ENCODE measurements around the gene WIPF1.

Gene WIPF1

GRCh38 chr2:174621323-174621722, 23.7 kb upstream of the WIPF1 start:
- in situ Hi-C loops (cut with MboI; ENCODE audit: low sequenced_read_pairs), result no loop called here

GRCh38 chr2:174618179-174618578, 20.6 kb upstream of the WIPF1 start:
- in situ Hi-C loops (cut with MboI; ENCODE audit: low sequenced_read_pairs), result no loop called here

GRCh38 chr2:174617718-174618117, 20.1 kb upstream of the WIPF1 start:
- in situ Hi-C loops (cut with MboI; ENCODE audit: low sequenced_read_pairs), result no loop called here

GRCh38 chr2:174617120-174617519, 19.5 kb upstream of the WIPF1 start:
- in situ Hi-C loops (cut with MboI; ENCODE audit: low sequenced_read_pairs), result no loop called here

- in situ Hi-C loops (cut with MboI; ENCODE audit: low sequenced_read_pairs), result no loop called here
Observed at GRCh38 chr2:174615871-174616436, 18.4 kb upstream of the WIPF1 start.

- in situ Hi-C loops (cut with MboI; ENCODE audit: low sequenced_read_pairs), result no loop called here
Observed at GRCh38 chr2:174614261-174614660, 16.7 kb upstream of the WIPF1 start.

GRCh38 chr2:174613531-174613930, 15.9 kb upstream of the WIPF1 start:
- in situ Hi-C loops (cut with MboI; ENCODE audit: low sequenced_read_pairs), result no loop called here

GRCh38 chr2:174612970-174613369, 15.4 kb upstream of the WIPF1 start:
- in situ Hi-C loops (cut with MboI; ENCODE audit: low sequenced_read_pairs), result no loop called here

- in situ Hi-C loops (cut with MboI; ENCODE audit: low sequenced_read_pairs), result no loop called here
Observed at GRCh38 chr2:174611854-174612253, 14.2 kb upstream of the WIPF1 start.

- in situ Hi-C loops (cut with MboI; ENCODE audit: low sequenced_read_pairs), result no loop called here
Observed at GRCh38 chr2:174611006-174611405, 13.4 kb upstream of the WIPF1 start.

- in situ Hi-C loops (cut with MboI; ENCODE audit: low sequenced_read_pairs), result no loop called here
Observed at GRCh38 chr2:174610243-174610995, 12.8 kb upstream of the WIPF1 start.

- in situ Hi-C loops (cut with MboI; ENCODE audit: low sequenced_read_pairs), result no loop called here
Observed at GRCh38 chr2:174609261-174609660, 11.7 kb upstream of the WIPF1 start.

GRCh38 chr2:174608866-174609214, 11.2 kb upstream of the WIPF1 start:
- in situ Hi-C loops (cut with MboI; ENCODE audit: low sequenced_read_pairs), result no loop called here

- in situ Hi-C loops (cut with MboI; ENCODE audit: low sequenced_read_pairs), result no loop called here
Observed at GRCh38 chr2:174607989-174608865, 10.6 kb upstream of the WIPF1 start.

GRCh38 chr2:174607584-174607983, 10.0 kb upstream of the WIPF1 start:
- in situ Hi-C loops (cut with MboI; ENCODE audit: low sequenced_read_pairs), result no loop called here

- in situ Hi-C loops (cut with MboI; ENCODE audit: low sequenced_read_pairs), result no loop called here
Observed at GRCh38 chr2:174606336-174606735, 8.7 kb upstream of the WIPF1 start.

- in situ Hi-C loops (cut with MboI; ENCODE audit: low sequenced_read_pairs), result no loop called here
Observed at GRCh38 chr2:174605687-174606086, 8.1 kb upstream of the WIPF1 start.

- in situ Hi-C loops (cut with MboI; ENCODE audit: low sequenced_read_pairs), result no loop called here
Observed at GRCh38 chr2:174603280-174603679, 5.7 kb upstream of the WIPF1 start.

GRCh38 chr2:174602745-174603144, 5.1 kb upstream of the WIPF1 start:
- in situ Hi-C loops (cut with MboI; ENCODE audit: low sequenced_read_pairs), result no loop called here

- in situ Hi-C loops (cut with MboI; ENCODE audit: low sequenced_read_pairs), result no loop called here
Observed at GRCh38 chr2:174600349-174600748, 2.7 kb upstream of the WIPF1 start.

- in situ Hi-C loops (cut with MboI; ENCODE audit: low sequenced_read_pairs), result no loop called here
Observed at GRCh38 chr2:174599310-174599921, 1.8 kb upstream of the WIPF1 start.

GRCh38 chr2:174597009-174597344, 627 bp downstream of the WIPF1 start:
- in situ Hi-C loops (cut with MboI; ENCODE audit: low sequenced_read_pairs), result no loop called here

Data from HL-60/S4 treated with phorbol 12-myristate 13-acetate at 8.2 ng/mL for 4 days and 3 days (cell line).